Keratinocyte (primary cell): ENCODE data around the gene CSMD2. TPM values are rescaled to one million over a fixed set of nuclear protein-coding genes. Genes with fewer than 3 reads are reported as not detected.

ENCODE experiments used
- DNase-seq: peaks from one replicate; pipeline ENCODE4 v3.0.0-alpha.2; 2011; ENCODE audit warnings: low read depth, missing footprints, low spot score
- FAIRE-seq: peaks from 2 replicates; lab custom pipeline; 2011; peaks lifted over from hg19 to GRCh38; lab: Jason Lieb, UNC
- H2AFZ ChIP-seq: 2 replicates; pipeline ENCODE4 v1.6.0; 2012; ENCODE audit warnings: low read length, control low read depth, inconsistent platforms; ENCODE audit not compliant: control insufficient read depth
- H3K27ac ChIP-seq: 2 replicates; pipeline ENCODE4 v1.5.1; 2011; ENCODE audit warnings: low read length; ENCODE audit not compliant: control insufficient read depth, insufficient read depth
- H3K27me3 ChIP-seq: 3 replicates; pipeline ENCODE4 v1.6.0; 2011; ENCODE audit warnings: low read length; ENCODE audit not compliant: control insufficient read depth, insufficient read depth; ENCODE audit errors: extremely low read depth
- H3K36me3 ChIP-seq, 2 experiments: 2 replicates in 1 of 2; 3 replicates in 1 of 2; pipeline ENCODE4 v1.5.1; 2011; ENCODE audit warnings: low read length in 2 of 2, mild to moderate bottlenecking in 1 of 2; ENCODE audit not compliant: control insufficient read depth in 2 of 2, insufficient read depth in 2 of 2; ENCODE audit errors: extremely low read depth in 1 of 2
- H3K4me1 ChIP-seq: 3 replicates; pipeline ENCODE4 v1.5.1; 2011; ENCODE audit warnings: low read length; ENCODE audit not compliant: control insufficient read depth, insufficient read depth; ENCODE audit errors: extremely low read depth
- H3K4me2 ChIP-seq: 3 replicates; pipeline ENCODE4 v1.6.0; 2011; ENCODE audit warnings: low read depth, low read length; ENCODE audit not compliant: control insufficient read depth, insufficient read depth; ENCODE audit errors: extremely low read depth
- H3K4me3 ChIP-seq, 3 experiments: fragments of 200-600 bp in 1 of 3; sonication (generic) in 1 of 3; 2 replicates in 2 of 3; 3 replicates in 1 of 3; pipeline ENCODE4 v1.5.1; 2011 to 2016; ENCODE audit warnings: low read length in 3 of 3, mild to moderate bottlenecking in 3 of 3, control low read depth in 2 of 3, inconsistent platforms in 1 of 3, low read depth in 1 of 3, mixed read lengths in 1 of 3, mixed run types in 1 of 3, moderate library complexity in 1 of 3; ENCODE audit not compliant: control insufficient read depth in 2 of 3, insufficient read depth in 2 of 3; ENCODE audit errors: extremely low read depth in 1 of 3
- H3K79me2 ChIP-seq: 2 replicates; pipeline ENCODE4 v1.6.0; 2012; ENCODE audit warnings: low read length; ENCODE audit not compliant: control insufficient read depth, insufficient read depth
- H3K9ac ChIP-seq: 3 replicates; pipeline ENCODE4 v1.6.0; 2011; ENCODE audit warnings: low read length; ENCODE audit not compliant: control insufficient read depth, insufficient read depth; ENCODE audit errors: extremely low read depth
- H3K9me1 ChIP-seq: 3 replicates; pipeline ENCODE4 v1.6.0; 2011; ENCODE audit warnings: low read length; ENCODE audit not compliant: control insufficient read depth, insufficient read depth; ENCODE audit errors: extremely low read depth
- H3K9me3 ChIP-seq: 2 replicates; pipeline ENCODE4 v1.5.1; 2012; ENCODE audit warnings: low read depth, low read length; ENCODE audit not compliant: control insufficient read depth
- H4K20me1 ChIP-seq: 3 replicates; pipeline ENCODE4 v1.6.0; 2011; ENCODE audit warnings: low read length; ENCODE audit not compliant: control insufficient read depth, insufficient read depth; ENCODE audit errors: extremely low read depth
- CTCF ChIP-seq, 3 experiments: IDR thresholded peaks in 1 of 3; conservative IDR thresholded peaks in 1 of 3; optimal IDR thresholded peaks in 1 of 3; 2 replicates in 2 of 3; 3 replicates in 1 of 3; pipeline versions ENCODE3 to v1.5.1; 2011; ENCODE audit warnings: low read length in 3 of 3, mild to moderate bottlenecking in 3 of 3, moderate library complexity in 2 of 3, control low read depth in 1 of 3, inconsistent platforms in 1 of 3; ENCODE audit not compliant: insufficient read depth in 2 of 3; ENCODE audit errors: extremely low read depth in 1 of 3
- EZH2 ChIP-seq: IDR thresholded peaks from one replicate; pipeline ENCODE4 v1.6.1; 2012; ENCODE audit warnings: inconsistent platforms, mild to moderate bottlenecking, low read length, moderate library complexity
- dilution Hi-C: fragments of 300-500 bp; cut with MboI; formaldehyde crosslinking; loops from one replicate; pipeline ENCODE4 v1.7.0; 2020; ENCODE audit warnings: low sequenced_read_pairs; ENCODE audit not compliant: extremely low pct_ligation_motif_present
- polyA plus RNA-seq, 5 experiments: library from polyadenylated mRNA; depleted of rRNA in 3 of 5; stranded (reverse) in 3 of 5; stranded (forward) in 1 of 5; unstranded in 1 of 5; fragments of >200 nt; gene quantifications; 1 replicate in 1 of 5; 2 replicates in 3 of 5; 3 replicates in 1 of 5; pipeline versions ENCODE4 v1.2.1 to v1.2.3, GENCODE V29; 2011 to 2012; ENCODE audit warnings: missing spikeins in 2 of 5, low read depth in 1 of 5, low replicate concordance in 1 of 5

The CSMD2 gene
- polyA plus RNA-seq, 1 donor (not counting 4 experiments of a cell fraction or from before 2014, with no cell fraction given): 2.0 TPM

- no peaks in the 10 kb centered on the region for H3K4me1 ChIP-seq
- no peak within 1 kb of the TSS for H3K4me2 ChIP-seq
- H3K79me2 ChIP-seq: no peaks in the 10 kb centered on the region
- no peak within 1 kb of the TSS for H2AFZ ChIP-seq
- FAIRE-seq: no peak
- H3K9me3 ChIP-seq: no peaks in the 10 kb centered on the region
- no peaks in the 10 kb centered on the region for H3K36me3 ChIP-seq
- peaks cover 21% of the 10 kb centered on the region for H3K27me3 ChIP-seq
- no peak within 1 kb of the TSS for H3K27ac ChIP-seq
- no peak within 1 kb of the TSS for H3K9ac ChIP-seq
- dilution Hi-C loops: no loop called here
- H4K20me1 ChIP-seq: no peaks in the 10 kb centered on the region
- no peak within 1 kb of the TSS for H3K4me3 ChIP-seq
- TF ChIP-seq EZH2 (no peak), CTCF (optimal IDR thresholded peaks at IDR 0.05 in 1 of 3, IDR thresholded peaks at IDR 0.05 in 1 of 3, conservative IDR thresholded peaks at IDR 0.05 in 1 of 3; ENCODE audit: extremely low read depth in 1 of 3, insufficient read depth in 2 of 3, low read length in 3 of 3) (peak in 2 of 3 experiments; percentile 2 to 30)
- DNase-seq: no peak
- no peaks in the 10 kb centered on the region for H3K9me1 ChIP-seq
Measured at GRCh38 chr1:34176830-34177603, 12.0 kb upstream of the CSMD2 start, which contains the start of gene C1orf94. C1orf94 (plus strand) TSS chr1:34176907; CDS start chr1:34177790, 883 bp downstream.

- FAIRE-seq (no peak), DNase-seq (no peak)
- Histone ChIP-seq H3K4me3 (no peak overlapping the region), H4K20me1 (no peaks in the 10 kb centered on the region), H3K9ac (no peak overlapping the region), H3K27me3 (peaks cover 25% of the 10 kb centered on the region), H3K9me1 (no peaks in the 10 kb centered on the region), H3K27ac (no peak overlapping the region), H3K79me2 (no peaks in the 10 kb centered on the region), H3K36me3 (no peaks in the 10 kb centered on the region), H2AFZ (no peak overlapping the region), H3K9me3 (no peaks in the 10 kb centered on the region), H3K4me2 (no peak overlapping the region), H3K4me1 (no peaks in the 10 kb centered on the region)
- dilution Hi-C loops: no loop called here
- TF ChIP-seq CTCF (optimal IDR thresholded peaks at IDR 0.05 in 1 of 3, IDR thresholded peaks at IDR 0.05 in 1 of 3, conservative IDR thresholded peaks at IDR 0.05 in 1 of 3; ENCODE audit: extremely low read depth in 1 of 3, insufficient read depth in 2 of 3, low read length in 3 of 3) (no peak), EZH2 (no peak)
Measured at GRCh38 chr1:34175744-34176143, 10.7 kb upstream of the CSMD2 start.
